MCF 10A (cell line): ENCODE results near the gene ZMIZ1. TPM values are rescaled to one million over a fixed set of nuclear protein-coding genes. Genes with fewer than 3 reads are reported as not detected.
A peak's percentile ranks its signal among the peaks of the same experiment; 100 is the strongest.

Experiments
- BruUV-seq: library from RNA; stranded (reverse); fragments of 400-500 nt; replicated peaks from 2 replicates; lab custom pipeline; 2021; lab: Mats Ljungman, UMichigan
- CTCF ChIA-PET: fragments of 300-600 bp; sonication (Branson Sonifier 250); formaldehyde crosslinking; extraction: SDS; loops from one replicate; lab custom pipeline; 2021; ENCODE audit warnings: antibody characterized with exemption, inconsistent platforms; lab: Yijun Ruan, JAX
- POLR2A ChIA-PET: fragments of 300-600, 350-650 bp; sonication (Branson Sonifier 250); formaldehyde crosslinking; extraction: SDS; loops from one replicate; lab custom pipeline; 2020; ENCODE audit warnings: antibody characterized with exemption, inconsistent platforms; lab: Yijun Ruan, JAX
- DNase-seq: peaks from one replicate; pipeline ENCODE4 v3.0.0-alpha.2; 2018; ENCODE audit not compliant: unreplicated experiment
- H3K27ac Mint-ChIP-seq: one replicate; pipeline ENCODE4 v1.8.0; 2022; ENCODE audit warnings: mild to moderate bottlenecking, low read depth, mixed read lengths; ENCODE audit not compliant: unreplicated experiment
- H3K27me3 Mint-ChIP-seq: one replicate; pipeline ENCODE4 v1.8.0; 2022; ENCODE audit warnings: mixed read lengths; ENCODE audit not compliant: insufficient read depth, unreplicated experiment
- H3K36me3 Mint-ChIP-seq: one replicate; pipeline ENCODE4 v1.8.0; 2022; ENCODE audit warnings: mild to moderate bottlenecking, moderate library complexity, mixed read lengths; ENCODE audit not compliant: insufficient read depth, unreplicated experiment
- H3K4me1 Mint-ChIP-seq: one replicate; pipeline ENCODE4 v1.8.0; 2022; ENCODE audit warnings: mixed read lengths; ENCODE audit not compliant: insufficient read depth, unreplicated experiment
- H3K4me3 Mint-ChIP-seq: one replicate; pipeline ENCODE4 v1.8.0; 2022; ENCODE audit warnings: mild to moderate bottlenecking, moderate library complexity, mixed read lengths; ENCODE audit not compliant: unreplicated experiment
- H3K9me3 Mint-ChIP-seq: one replicate; pipeline ENCODE4 v1.8.0; 2022; ENCODE audit warnings: mixed read lengths; ENCODE audit not compliant: unreplicated experiment
- CTCF ChIP-seq: fragments of 200-600 bp; IDR thresholded peaks from one replicate; pipeline ENCODE4 v1.8.0; 2022; ENCODE audit warnings: antibody characterized with exemption, mild to moderate bottlenecking; ENCODE audit not compliant: unreplicated experiment
- intact Hi-C: fragments of 100-400 bp; cut with micrococcal nuclease; formaldehyde crosslinking; loops from 2 replicates; pipeline ENCODE4 v1.14.1; 2022
- total RNA-seq: library from RNA; stranded (reverse); gene quantifications from 2 replicates; pipeline ENCODE4 v1.2.3, GENCODE V29; 2022

ZMIZ1 gene
- total RNA-seq, 1 experiment from 2014 or later = 15.5 TPM

DNA sequence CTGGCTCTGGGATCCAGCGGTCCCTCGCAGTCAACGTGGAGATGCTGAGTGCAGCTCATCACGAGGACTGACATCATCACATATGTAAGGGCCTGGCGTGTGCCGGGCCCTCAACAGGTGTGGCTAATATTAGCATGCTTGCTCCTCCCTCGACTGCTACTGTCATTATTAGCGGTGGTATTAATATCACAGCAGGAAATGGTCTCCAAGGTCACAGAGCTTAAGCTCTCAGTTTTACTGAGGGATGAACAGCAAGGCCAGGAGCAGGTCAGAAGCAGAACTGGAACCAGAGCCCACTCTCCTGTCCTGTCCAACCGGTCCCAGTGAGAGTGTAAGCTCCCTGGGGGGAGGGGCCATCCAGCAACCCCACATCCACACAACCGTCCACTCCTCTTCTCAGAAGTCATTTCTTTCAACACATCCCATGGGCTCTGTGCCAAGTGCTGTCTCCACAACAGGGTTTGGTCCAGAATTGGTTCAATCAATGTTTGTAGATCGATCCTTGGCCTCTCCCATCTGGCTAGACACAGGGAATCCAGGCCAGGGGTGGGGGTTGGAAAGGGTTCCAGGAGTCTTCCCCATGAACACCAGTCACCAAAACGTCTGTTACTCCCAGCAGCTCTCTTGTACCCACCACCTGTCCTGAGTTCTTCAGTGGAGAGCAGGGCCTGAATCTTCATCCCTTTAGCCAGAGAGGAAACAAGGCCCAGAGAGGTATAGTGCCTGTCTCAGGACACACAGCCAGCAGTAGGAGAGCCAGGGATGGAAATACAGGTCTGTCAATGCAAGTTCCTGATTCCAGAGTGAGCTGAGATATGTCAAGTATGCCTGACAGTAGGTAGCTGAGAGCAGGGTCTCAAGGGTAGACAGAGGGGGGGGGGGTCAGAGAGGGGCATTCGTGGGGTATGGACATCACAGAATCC is 45.3 kb upstream of the ZMIZ1 start:
- Mint-ChIP-seq H3K4me3 (no peak overlapping the region), H3K27ac (no peak overlapping the region), H3K27me3 (no peaks in the 10 kb centered on the region), H3K36me3 (no peaks in the 10 kb centered on the region), H3K4me1 (peaks cover 14% of the 10 kb centered on the region), H3K9me3 (no peaks in the 10 kb centered on the region)
- DNase-seq = peak; percentile 39
- TF ChIP-seq CTCF = no peak
- intact Hi-C loops = no loop called here
- ChIA-PET POLR2A (interaction anchor here (0.7 to 0.8 kb wide), 2 partner anchors 10 to 114 kb away, joined by 3 to 4 read pairs; no protein-coding TSS in a partner anchor), CTCF (interaction anchor here (0.5 to 0.6 kb wide), 2 partner anchors 19 to 1375 kb away, joined by 3 to 4 read pairs; no protein-coding TSS in a partner anchor)
- BruUV-seq = no TSS peak

GRCh38 chr10:79024296-79024695 is 44.5 kb upstream of the ZMIZ1 start:
- no TSS peak for BruUV-seq
- H3K27ac Mint-ChIP-seq = no peak overlapping the region

GRCh38 chr10:79024720-79025198 is 44.0 kb upstream of the ZMIZ1 start:
- Mint-ChIP-seq H3K27me3 (peaks cover 9% of the 10 kb centered on the region), H3K27ac (no peak overlapping the region), H3K9me3 (no peaks in the 10 kb centered on the region), H3K4me1 (peaks cover 3% of the 10 kb centered on the region), H3K36me3 (no peaks in the 10 kb centered on the region), H3K4me3 (no peak overlapping the region)
- DNase-seq = no peak
- no TSS peak for BruUV-seq
- no peak for TF ChIP-seq CTCF
- intact Hi-C loops = no loop called here
- ChIA-PET POLR2A (no interaction called here), CTCF (interaction anchor here (0.6 kb wide), 1 partner anchor 39 kb away, joined by 3 read pairs; no protein-coding TSS in a partner anchor)

More at GRCh38 chr10:79024296-79024695, 44.5 kb upstream of the ZMIZ1 start:
- H3K9me3 Mint-ChIP-seq = no peaks in the 10 kb centered on the region
- no peak for TF ChIP-seq CTCF
- no peak for DNase-seq
- H3K27me3 Mint-ChIP-seq = peaks cover 5% of the 10 kb centered on the region
- H3K4me3 Mint-ChIP-seq = no peak overlapping the region
- ChIA-PET POLR2A (no interaction called here), CTCF (interaction anchor here (0.5 kb wide), 1 partner anchor 1375 kb away, joined by 3 read pairs; no protein-coding TSS in a partner anchor)
- peaks cover 8% of the 10 kb centered on the region for H3K4me1 Mint-ChIP-seq
- no peaks in the 10 kb centered on the region for H3K36me3 Mint-ChIP-seq
- intact Hi-C loops = no loop called here

GRCh38 chr10:79025199-79025832 is 43.5 kb upstream of the ZMIZ1 start:
- POLR2A ChIA-PET = no interaction called here
- no peaks in the 10 kb centered on the region for H3K4me1 Mint-ChIP-seq
- CTCF ChIA-PET = interaction anchor here (0.6 kb wide), 1 partner anchor 40 kb away, joined by 3 read pairs; no protein-coding TSS in a partner anchor
- H3K9me3 Mint-ChIP-seq = no peaks in the 10 kb centered on the region
- H3K27ac Mint-ChIP-seq = no peak overlapping the region
- peaks cover 11% of the 10 kb centered on the region for H3K27me3 Mint-ChIP-seq
- no peak overlapping the region for H3K4me3 Mint-ChIP-seq
- BruUV-seq = no TSS peak
- no peaks in the 10 kb centered on the region for H3K36me3 Mint-ChIP-seq
- no peak for TF ChIP-seq CTCF
- DNase-seq = no peak
- intact Hi-C loops = no loop called here
